Measurements from ENCODE around the gene RAB9A.
"Not testable (repeated sequence)": the region's sequence is repeated elsewhere in the genome, so short reads cannot be mapped to it uniquely, and the experiment has no call there.

RAB9A gene

GRCh38 chrX:13670197-13670596, 18.7 kb upstream of the RAB9A start:
- no peak for DNase-seq

DNA sequence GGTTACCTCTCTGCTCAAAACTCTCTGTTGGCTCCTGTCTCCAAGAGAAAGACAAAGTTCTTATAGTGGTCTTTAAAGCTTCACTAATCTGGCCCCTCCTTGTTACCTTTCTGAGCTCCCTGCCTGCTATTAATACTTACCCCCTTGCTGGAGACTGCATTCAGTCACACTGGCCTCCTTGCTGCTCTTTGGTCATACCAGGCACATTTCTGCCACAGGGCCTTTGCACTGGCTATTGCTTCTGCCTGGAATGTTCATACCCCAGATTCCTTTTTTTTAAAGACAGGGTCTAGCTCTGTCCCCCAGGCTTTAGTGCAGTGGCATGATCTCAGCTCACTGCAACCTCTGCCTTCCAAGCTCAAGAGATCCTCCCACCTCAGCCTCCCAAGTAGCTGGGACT, 15.9 kb upstream of the RAB9A start:
- no peak for DNase-seq

- no peak for DNase-seq
Measured at GRCh38 chrX:13676885-13677284, 12.0 kb upstream of the RAB9A start.

DNA sequence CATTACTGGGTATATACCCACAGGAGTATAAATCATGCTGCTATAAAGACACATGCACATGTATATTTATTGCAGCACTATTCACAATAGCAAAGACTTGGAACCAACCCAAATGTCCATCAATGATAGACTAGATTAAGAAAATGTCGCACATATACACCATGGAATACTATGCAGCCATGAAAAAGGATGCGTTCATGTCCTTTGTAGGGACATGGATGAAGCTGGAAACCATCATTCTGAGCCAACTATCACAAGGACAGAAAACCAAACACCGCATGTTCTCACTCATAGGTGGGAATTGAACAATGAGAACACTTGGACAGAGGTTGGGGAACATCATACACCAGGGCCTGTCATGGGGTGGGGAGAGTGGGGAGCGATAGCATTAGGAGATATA, 9.2 kb upstream of the RAB9A start:
- not testable (repeated sequence) for DNase-seq

- no peak for DNase-seq
Measured at GRCh38 chrX:13681595-13681994, 7.3 kb upstream of the RAB9A start.

DNA sequence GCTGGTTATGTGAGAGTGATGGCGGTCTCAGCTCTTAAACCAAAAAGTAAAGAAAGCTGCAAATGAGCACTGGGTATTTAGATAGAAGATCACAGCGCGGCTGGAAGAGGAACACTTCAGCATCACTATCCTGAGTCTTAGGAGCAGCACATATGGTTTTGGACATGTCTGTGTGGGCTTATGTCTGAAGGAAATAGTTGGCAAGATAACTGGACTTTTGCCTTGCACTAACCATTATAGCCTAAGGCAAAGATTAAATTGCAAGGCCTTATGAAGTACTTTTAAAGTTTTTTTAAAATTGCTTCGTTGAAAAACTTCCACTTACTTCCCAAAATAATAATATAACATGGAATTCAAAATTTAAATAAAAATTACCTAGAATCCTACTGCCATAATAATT, 4.6 kb upstream of the RAB9A start:
- no peak for DNase-seq

DNA sequence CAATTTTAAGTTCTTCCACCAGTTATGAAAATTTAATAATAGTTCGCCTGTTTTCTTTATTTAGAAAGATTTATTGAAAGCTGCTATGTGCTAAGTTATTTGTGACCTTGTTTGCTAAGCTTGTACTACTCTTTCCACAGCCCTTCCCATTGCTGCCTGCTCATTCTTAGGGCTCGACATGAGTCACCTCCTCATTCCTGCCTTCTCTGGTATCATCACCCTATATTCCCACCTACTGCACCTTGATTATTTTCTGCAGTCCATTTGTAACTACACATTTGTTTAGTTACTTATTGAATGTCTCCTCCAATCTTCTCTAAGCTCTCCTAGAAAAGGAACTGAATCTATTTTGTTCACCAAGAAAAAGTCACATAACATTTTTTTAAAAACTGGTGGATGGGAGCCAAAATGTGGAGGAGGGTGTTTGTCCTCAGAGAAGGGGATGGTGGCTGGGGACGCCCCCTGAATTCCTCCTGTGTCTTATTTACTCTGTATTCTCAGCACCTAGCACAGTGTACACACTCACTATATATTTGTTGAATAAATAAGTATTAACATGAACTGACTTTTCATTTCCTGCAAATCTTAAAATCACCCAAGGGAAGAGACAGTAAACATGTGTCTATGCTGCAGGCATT, 3.7 kb upstream of the RAB9A start:
- no peak for DNase-seq

- DNase-seq: no peak
Measured at GRCh38 chrX:13687203-13687602, 1.7 kb upstream of the RAB9A start.

GRCh38 chrX:13688384-13688957, 457 bp upstream of the RAB9A start:
- DNase-seq: no peak

- no peak for DNase-seq
Measured at GRCh38 chrX:13689741-13690211, 848 bp downstream of the RAB9A start.

- no peak for DNase-seq
Measured at GRCh38 chrX:13690836-13691235, 1.9 kb downstream of the RAB9A start.

DNA sequence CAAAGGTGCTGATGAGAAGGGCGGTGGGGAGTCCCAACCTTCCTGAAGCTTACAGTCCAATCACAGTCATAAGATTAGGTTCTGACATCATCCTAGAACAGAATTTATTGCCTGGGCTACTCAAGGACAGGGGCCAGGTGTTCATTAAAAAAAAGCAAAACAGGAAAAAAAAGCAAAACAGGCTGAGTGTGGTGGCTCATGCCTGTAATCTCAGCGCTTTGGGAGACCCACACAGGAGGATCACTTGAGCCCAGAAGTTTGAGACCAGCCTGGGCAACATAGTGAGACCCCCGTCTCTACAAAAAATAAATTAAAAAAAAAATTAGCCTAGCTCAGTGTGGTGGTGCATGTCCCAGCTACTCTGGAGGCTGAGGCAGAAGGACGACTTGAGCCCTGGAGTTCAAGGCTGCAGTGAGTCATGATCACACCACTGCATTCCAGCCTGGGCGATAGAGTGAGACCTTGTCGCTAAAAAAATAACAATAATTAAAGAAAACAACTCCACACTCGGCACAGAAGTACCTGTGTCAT, 3.0 kb downstream of the RAB9A start:
- DNase-seq: no peak

GRCh38 chrX:13692771-13693231, 3.9 kb downstream of the RAB9A start:
- DNase-seq: no peak

DNA sequence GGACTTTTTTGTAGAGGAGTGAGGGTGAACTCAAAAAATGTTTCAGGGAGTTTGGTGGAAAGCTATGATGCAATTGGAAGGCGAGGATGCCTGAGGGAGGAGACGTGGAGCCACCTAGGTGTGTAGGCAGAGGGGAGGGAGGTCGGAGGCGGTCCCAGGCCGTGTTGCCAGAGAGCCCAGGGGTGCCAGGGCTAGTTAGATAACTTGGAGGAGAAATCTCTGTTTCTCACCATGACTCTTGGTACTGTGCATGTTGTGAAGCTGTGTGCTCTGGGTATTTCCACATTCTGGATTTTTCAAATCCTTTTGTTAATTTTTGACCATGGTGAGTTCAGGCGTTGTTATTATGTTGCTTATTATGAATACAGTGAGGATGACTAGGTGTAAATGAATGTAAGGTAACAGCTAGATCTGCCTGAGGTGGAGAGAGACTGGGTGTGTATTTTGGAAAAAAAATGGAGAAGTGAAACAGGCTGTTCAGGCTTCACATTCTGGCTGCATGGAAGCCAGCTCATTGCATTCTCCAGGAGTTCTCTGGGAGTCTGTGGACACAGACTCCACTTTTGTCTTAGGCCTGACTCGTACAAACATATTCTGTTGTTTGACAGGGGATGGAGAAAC, 4.5 kb downstream of the RAB9A start:
- no peak for DNase-seq

DNA sequence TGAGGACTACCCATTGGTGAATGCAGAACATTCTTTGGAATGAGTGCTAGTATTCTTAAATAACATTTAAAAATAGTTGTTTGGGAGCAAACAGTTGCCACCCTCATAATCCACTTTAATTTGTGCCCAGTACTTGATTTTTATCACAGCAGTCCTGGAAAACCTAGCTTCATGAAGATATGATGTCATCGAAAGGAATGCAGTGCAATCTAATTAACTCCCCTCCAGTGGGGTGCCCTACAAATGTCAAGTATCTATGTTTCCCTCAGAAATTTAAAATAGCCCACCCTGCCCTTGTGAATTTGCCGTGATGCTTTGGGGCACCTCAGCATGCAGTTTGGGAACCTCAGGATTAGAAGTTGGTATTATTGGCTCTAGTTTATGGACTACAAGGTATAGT, 5.4 kb downstream of the RAB9A start:
- no peak for DNase-seq

GRCh38 chrX:13694983-13695382, 6.1 kb downstream of the RAB9A start:
- DNase-seq: no peak

GRCh38 chrX:13695601-13696115, 6.7 kb downstream of the RAB9A start:
- DNase-seq: no peak

- DNase-seq: no peak
Measured at GRCh38 chrX:13697455-13697854, 8.5 kb downstream of the RAB9A start.

DNA sequence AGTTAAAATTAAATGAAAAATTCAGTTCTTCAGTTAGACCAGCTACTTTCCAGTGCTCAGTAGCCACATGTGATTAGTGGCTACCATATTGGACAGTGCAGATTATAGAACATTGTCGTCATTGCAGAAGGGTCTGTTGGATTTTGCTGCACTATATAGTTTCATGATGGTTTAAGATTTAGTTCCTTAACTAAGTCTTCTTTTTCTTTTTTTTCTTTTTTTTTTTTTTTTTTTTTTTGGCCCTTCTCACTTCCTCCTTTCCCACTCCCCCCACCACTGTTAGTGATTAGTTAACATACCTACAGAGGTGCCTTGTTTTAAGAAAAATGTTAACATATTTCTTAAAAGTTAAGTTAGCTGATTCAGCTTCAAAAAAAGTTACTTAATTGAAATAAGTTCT, 9.0 kb downstream of the RAB9A start:
- no peak for DNase-seq

DNA sequence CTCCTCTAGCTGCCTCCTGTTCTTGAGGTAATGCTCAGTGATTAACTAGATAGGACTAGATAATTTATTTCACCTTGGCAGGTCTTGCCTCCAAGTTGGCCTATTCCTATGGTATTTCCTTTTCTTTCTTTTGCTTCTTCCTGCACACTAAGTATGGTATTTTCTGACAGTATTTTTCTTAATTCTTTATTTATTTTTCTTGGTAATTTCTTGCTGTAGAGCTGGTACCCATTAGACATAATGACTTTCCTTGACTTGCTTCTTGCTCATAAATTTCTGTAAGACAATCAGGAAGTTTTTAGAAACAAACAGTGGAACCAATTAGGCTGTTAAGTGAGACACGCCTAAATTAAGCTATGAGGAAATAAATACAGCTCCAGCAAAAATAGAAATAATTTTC, 9.5 kb downstream of the RAB9A start:
- no peak for DNase-seq

DNA sequence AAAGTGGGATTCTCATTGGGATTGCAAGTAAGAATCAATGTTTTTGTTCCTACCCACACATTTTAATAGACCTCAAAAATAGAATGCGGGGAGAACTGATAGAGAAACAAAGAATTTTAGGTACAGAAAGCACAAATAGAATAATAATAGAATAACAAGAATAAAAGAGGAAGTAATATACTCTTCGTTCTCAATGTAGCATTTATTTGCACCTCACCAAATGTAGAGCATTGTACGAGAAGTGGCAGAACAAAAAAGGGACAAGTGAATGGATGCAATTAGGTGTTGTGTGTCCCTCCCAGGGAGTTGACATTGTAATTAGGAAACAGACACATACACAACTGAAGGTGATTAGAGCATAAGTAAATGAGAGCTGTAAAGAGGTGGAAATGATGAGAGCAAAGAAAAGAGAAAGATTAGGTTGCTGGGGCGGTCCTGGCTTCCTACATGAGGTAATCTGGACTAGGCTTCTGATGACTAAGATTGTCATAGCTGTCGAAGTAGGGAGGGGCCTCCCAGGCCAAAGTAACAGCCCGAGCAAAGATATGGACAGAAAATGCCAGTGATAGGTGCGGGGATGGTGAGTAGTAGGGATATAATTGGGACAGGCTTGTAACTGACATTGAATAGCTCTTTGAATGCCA, 10.4 kb downstream of the RAB9A start:
- DNase-seq: no peak

- DNase-seq: no peak
Measured at GRCh38 chrX:13700380-13700779, 11.5 kb downstream of the RAB9A start.

DNA sequence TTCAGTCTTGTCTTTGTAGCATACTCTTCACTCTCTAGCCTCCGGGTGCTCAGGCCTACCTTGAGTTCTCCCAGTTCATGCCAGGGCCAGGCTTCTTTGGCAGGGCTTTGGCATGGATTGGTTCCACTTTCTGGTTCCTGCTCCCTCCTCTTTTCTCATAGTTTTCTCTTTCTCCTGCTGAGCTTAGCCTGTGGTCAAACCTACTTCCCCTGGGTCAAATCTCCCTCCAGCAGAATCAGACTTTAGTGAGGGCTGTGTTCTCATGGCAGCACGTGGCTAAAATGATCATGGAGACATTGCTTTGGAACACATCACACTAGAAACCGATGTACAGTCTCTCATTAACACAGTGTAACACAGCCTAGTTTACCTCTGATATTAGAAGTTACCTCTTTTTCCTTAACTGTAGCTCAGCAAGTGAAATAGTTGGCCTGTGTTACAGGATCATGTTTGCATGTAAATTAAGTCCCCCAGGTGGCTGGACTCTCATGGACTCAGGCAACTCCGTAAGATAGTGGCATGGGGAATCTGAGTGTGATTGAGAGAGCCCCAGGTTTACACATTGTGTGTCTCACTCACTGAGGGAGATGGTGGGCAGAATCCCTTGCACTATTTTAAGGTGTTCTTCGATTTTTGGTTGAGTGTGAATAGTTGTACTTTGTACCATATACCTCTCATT, 13.3 kb downstream of the RAB9A start:
- DNase-seq: no peak

Data from NCI-H1417 treated with DMSO at 0.1 percent for 48 hours (cell line).